NCI-H187 (cell line): Measurements from ENCODE around the gene NGEF.

ENCODE experiments used
- DNase-seq, 2 experiments: peaks; one replicate each; lab custom pipeline; 2025; lab: John Stamatoyannopoulos, UW

The NGEF gene

GRCh38 chr2:232897598-232898408, 115.3 kb downstream of the NGEF start:
- DNase-seq: no peak

- DNase-seq: no peak
These were observed 116.1 kb downstream of the NGEF start for GRCh38 chr2:232896720-232897597.

- no peak for DNase-seq
These were observed 116.9 kb downstream of the NGEF start for GRCh38 chr2:232896111-232896510.

- no peak for DNase-seq
These were observed 118.3 kb downstream of the NGEF start for GRCh38 chr2:232894746-232895145.

- DNase-seq: no peak
These were observed 118.8 kb downstream of the NGEF start for GRCh38 chr2:232894251-232894650.

- DNase-seq: no peak
These were observed 119.2 kb downstream of the NGEF start for GRCh38 chr2:232893834-232894233.

GRCh38 chr2:232892843-232893242, 120.2 kb downstream of the NGEF start:
- DNase-seq: no peak

GRCh38 chr2:232892221-232892620, 120.8 kb downstream of the NGEF start:
- no peak for DNase-seq

- no peak for DNase-seq
These were observed 121.4 kb downstream of the NGEF start for GRCh38 chr2:232891621-232892071.

GRCh38 chr2:232890896-232891601, 122.0 kb downstream of the NGEF start:
- peak; percentile 13 to 27 for DNase-seq

GRCh38 chr2:232890536-232890895, 122.5 kb downstream of the NGEF start:
- no peak for DNase-seq

- no peak for DNase-seq
These were observed 123.1 kb downstream of the NGEF start for GRCh38 chr2:232889876-232890401.

- DNase-seq: no peak
These were observed 124.1 kb downstream of the NGEF start for GRCh38 chr2:232888839-232889529.

- DNase-seq: no peak
These were observed 124.8 kb downstream of the NGEF start for GRCh38 chr2:232888099-232888836.

GRCh38 chr2:232887171-232887850, 125.7 kb downstream of the NGEF start:
- no peak for DNase-seq

GRCh38 chr2:232886632-232887031, 126.4 kb downstream of the NGEF start:
- no peak for DNase-seq

- no peak for DNase-seq
These were observed 126.9 kb downstream of the NGEF start for GRCh38 chr2:232886176-232886575.

GRCh38 chr2:232885264-232885961, 127.6 kb downstream of the NGEF start:
- DNase-seq: no peak

- DNase-seq: no peak
These were observed 128.3 kb downstream of the NGEF start for GRCh38 chr2:232884549-232885263.
